DMS153 treated with DMSO at 0.1 percent for 48 hours (cell line): ENCODE results near the gene MUC5AC.

Experiments used
- DNase-seq: peaks from one replicate; lab custom pipeline; 2025; ENCODE audit not compliant: unreplicated experiment; lab: John Stamatoyannopoulos, UW

Gene MUC5AC

GRCh38 chr11:1222491-1223345 lies 65.0 kb downstream of the MUC5AC start, which contains the start of gene MUC5B:
TSS of gene MUC5B (plus strand) at chr11:1223066. CDS start at chr11:1223124, 58 bp downstream.
- no peak for DNase-seq

DNA sequence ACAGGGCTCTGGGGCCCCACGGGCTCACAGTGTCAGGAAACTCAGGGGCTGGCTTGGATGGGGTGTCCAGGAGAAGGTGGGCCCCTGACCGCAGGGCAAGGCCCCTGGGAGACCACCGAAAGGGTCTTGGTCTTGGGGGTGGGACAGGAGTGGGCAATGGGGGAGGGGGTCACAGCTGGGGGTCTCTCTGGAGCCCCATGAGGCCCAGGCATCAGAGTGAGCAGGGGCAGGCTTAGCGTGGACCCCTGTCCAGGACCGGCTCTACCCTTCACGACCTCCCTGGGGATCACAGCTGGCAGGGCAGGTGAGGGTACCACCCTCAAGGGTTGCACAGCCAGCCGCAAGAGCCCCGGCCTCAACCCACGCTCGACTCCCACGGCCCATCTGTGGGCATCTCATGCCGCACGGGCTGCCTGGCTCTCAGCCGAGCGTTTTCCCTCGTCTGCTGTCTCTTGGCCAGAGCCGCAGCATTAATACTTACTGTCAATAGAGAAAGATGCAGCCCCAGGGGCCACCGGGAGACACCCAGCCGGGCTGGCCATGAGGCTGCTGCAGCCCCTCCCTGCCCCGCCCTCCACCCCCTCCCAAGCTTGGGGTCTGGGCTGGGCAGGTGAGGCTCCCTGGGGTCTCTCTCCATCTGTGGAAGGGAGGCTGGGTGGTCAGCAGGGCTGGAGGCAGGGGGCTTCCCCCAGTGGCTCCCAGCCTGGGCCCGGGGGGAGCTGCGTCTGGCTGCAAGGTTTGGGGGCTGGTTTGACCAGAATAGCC lies 65.8 kb downstream of the MUC5AC start:
- DNase-seq = no peak

- DNase-seq = no peak
Observed at GRCh38 chr11:1224111-1224490, 66.3 kb downstream of the MUC5AC start.

DNA sequence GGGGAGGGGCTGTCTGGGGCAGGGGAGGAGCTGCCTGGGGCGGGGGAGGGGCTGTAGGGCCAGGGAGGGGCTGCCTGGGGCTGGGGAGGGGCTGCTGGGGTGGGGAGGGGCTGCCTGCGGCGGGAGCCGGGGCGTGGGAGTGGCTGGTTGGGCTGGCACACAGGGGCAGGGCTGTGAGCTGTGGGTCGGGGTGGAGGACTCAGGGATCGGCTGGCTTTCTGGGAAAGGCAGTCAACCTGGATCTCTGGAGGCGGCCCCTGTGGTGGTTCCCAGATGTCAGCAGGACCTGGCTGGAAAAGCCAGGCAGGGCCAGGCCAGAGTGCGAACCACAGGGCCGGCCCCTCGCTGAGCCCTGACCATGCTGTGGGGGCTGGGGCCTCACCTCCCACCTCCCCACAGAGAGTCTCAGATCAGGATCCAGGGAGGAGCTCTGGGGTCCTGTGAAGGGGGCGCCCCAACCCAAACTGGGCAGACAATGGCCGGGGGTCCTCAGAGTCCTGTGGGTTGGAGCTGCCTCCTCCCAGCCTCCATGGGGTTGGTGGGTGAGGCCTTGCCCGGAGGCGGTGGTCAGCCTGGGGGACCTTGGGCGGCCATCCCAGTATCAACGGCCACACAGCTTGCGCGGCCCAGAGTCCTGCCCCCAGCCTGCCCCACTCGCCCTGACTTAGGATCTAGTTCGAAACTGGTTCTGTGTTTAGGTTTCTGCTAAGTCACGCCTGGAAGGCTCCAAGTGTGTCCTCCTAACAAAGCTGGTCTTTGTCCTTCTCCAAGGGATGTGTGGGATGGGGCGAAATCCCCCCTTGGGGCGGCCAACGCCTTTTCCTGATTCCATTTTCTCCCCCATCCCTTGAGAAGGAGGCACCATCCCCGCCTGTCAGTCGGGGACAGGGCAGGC lies 67.0 kb downstream of the MUC5AC start:
- no peak for DNase-seq

DNA sequence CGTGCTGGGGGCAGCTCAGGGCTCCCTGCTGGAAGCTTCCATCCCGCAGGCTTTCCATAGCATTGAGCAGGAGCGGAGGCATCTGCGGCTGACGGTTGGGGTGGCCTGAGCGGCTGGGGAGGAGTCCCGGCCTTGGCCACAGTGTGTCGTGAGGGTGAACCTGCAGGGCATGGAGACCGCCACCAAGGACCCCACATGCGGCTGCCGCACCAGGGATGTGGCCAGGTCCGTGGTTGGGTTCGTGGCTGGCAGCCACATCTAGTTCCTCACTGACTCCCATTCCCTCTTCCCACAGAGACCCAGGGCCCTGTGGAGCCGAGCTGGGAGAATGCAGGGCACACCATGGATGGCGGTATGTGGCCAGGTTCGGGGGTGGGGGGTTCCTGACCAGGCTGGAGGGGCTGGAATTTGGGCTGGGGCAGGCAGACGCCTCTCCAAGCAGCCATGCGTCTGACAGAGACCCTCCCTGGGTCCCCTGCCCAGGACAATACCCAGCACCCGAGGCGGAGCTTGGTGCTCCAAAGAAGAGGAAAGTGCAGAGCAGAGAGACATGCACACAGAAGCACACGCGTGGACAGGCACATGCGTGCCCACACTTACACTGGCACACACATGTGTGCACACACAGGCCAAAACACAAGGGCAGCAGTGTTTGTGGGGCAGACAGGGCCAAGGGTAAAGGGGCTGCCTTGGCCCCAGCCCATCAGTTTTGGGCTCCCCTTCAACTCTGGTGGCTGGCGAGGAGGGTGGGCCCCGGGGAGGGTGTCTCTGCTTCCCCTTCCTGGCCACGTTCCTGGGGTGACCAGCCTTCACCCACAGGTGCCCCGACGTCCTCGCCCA lies 67.9 kb downstream of the MUC5AC start:
- DNase-seq = no peak

DNA sequence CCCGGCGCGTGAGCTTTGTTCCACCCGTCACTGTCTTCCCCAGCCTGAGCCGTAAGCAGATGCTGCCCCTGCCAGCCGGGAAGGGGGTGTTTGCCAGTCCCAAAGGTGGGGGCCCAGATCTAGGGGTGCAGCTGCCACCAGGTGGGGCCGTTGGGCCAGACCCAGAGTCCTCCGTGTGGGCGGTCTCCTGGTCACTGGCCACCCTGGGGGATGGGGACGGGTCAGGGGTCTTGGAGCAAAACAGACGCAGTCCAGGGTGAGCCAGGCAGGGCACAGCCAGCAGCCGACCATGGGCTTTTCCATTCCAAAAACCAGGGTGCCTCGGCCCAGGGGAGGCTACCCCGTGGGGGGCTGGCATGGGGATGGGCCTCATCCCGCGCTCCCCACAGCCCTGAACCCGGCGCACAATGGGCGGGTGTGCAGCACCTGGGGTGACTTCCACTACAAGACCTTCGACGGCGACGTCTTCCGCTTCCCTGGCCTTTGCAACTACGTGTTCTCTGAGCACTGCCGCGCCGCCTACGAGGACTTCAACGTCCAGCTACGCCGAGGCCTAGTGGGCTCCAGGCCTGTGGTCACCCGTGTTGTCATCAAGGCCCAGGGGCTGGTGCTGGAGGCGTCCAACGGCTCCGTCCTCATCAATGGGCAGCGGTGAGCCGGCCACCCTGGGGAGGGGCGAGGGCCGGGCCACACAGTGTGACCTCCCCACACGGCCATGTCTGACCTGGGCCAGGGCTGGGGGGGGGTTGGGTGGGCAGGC lies 68.7 kb downstream of the MUC5AC start:
- no peak for DNase-seq

DNA sequence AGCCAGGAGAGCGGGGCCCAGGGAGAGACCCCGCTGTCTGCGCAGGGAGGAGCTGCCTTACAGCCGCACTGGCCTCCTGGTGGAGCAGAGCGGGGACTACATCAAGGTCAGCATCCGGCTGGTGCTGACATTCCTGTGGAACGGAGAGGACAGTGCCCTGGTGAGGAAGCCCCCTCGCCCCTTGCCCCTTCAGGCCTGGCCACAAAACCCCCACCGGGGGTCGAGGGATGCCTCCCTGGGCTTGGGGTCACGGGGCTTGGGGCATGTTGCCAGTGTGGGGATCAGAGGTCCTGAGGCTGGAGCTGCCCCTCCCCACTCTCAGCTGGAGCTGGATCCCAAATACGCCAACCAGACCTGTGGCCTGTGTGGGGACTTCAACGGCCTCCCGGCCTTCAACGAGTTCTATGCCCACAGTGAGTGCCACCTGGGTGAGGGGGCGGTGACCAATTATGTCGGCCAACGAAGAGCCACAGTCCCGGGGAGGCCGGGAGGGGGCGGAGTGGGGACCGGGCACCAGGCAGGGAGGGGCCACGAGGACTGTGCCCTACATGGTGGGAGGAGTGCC lies 69.3 kb downstream of the MUC5AC start:
- no peak for DNase-seq

- no peak for DNase-seq
Observed at GRCh38 chr11:1227551-1228100, 69.9 kb downstream of the MUC5AC start.

GRCh38 chr11:1228101-1228821 lies 70.5 kb downstream of the MUC5AC start:
- DNase-seq = no peak

DNA sequence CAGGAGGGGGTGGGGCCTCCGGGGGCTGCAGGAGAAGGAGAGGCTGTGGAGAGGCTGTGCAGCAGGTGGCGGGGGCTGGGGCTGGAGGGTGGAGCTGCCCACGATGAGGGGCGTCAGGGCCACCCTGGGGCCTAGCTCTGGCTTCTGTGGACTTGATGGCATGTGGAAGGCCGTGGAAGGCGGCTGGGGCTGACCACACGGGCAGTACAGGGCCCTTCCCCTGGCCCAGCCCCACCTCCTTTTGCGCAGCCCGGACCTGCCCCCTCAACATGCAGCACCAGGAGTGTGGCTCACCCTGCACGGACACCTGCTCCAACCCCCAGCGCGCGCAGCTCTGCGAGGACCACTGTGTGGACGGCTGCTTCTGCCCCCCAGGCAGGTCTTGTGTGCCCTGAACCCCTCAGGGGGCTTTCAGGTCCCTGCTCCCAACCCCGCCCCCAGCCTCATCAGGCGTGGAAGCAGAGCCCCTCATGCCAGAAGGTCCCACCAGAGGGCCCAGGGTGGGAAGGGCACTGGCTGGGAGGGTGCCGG lies 71.2 kb downstream of the MUC5AC start:
- no peak for DNase-seq

- no peak for DNase-seq
Observed at GRCh38 chr11:1229471-1230120, 71.8 kb downstream of the MUC5AC start.

- no peak for DNase-seq
Observed at GRCh38 chr11:1230121-1230455, 72.3 kb downstream of the MUC5AC start.

DNA sequence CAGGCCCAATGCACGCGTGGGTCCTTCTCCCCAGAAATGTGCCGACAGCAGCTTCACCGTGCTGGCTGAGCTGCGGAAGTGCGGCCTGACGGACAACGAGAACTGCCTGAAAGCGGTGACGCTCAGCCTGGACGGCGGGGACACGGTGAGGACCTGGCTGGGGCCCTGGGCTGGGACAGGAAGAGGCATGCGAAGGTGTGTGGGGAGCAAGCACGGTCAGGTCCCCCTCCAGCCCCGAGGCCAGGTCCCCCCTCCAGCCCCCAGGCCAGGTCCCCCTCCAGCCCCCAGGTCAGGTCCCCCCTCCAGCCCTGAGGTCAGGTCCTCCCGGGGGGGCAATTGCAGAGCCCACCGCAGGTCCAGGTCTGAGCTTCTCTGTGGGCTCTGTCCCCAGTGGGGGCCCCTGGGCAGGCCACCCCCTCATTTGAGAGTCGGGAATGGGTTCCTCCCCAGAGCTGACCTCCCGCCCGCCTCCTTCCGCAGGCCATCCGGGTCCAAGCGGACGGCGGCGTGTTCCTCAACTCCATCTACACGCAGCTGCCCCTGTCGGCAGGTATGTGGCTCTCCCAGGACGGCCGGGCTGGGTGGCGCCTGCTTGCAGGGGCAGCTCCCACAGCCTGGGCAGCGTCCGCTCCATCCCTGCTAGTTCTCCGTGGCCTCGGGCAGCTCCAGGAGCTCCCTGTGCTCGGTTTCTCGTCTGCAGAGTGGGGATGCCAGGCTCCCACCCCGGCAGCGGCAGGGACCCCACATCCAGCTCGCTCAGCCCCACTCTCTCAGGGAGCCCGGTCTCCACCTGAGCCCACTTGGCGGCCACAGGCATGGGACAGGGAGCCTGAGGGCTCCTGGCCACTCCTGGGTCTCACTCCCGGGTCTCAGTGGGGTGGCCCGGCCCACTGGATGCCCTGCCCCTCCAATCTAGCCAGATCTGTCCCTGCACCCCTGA lies 73.0 kb downstream of the MUC5AC start:
- no peak for DNase-seq

DNA sequence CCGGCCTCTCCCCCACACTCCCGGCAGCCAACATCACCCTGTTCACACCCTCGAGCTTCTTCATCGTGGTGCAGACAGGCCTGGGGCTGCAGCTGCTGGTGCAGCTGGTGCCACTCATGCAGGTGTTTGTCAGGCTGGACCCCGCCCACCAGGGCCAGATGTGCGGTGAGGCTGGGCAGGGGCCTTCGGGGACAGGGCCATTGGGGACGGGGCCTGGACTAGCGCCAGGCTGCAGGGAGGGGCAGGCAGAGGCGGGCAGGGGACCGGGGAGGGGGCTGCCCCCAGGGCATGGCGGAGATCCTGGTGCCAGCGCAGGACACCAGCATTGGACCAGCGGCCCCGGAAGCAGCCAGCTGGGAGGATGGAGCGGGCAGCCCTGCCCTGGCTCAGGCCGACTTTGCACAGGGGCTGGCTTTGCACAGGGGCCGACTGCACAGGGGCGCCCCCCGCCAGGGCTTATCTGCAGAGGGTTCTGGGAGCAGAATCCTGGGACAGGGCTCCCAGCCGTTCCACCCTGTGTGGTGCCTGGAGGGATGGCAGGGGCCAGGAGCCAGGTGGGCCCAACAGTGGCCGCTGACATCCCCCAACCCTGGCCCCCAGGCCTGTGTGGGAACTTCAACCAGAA lies 73.8 kb downstream of the MUC5AC start:
- no peak for DNase-seq

DNA sequence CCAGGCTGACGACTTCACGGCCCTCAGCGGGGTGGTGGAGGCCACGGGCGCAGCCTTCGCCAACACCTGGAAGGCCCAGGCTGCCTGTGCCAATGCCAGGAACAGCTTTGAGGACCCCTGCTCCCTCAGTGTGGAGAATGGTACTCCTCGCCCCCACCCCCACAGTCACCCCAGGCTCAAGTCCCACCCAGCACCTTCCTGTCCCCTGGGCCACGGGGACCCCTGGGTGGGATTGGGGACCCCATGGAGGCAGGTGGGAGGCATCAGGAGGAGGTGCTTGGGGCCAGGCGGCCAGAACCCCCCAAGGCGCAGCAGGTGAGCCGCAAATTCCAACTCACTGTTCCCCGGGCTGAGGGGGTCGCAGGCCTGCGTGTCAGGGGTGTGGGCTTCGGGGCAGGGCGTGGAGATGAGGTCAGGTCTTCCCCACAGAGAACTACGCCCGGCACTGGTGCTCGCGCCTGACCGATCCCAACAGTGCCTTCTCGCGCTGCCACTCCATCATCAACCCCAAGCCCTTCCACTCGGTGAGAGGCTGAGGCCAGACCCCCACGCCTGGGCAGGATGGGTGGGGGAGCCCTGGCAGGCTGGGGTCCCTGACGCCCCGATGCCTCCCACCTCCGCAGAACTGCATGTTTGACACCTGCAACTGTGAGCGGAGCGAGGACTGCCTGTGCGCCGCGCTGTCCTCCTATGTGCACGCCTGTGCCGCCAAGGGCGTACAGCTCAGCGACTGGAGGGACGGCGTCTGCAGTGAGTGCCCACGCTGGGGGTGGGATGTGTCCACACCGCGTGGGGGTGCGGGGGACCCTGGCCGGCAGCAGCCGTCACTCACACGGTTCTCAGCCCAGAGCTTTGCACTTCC lies 74.5 kb downstream of the MUC5AC start:
- DNase-seq = no peak
